ENCODE data around the gene WWP2.

WWP2 gene

DNA sequence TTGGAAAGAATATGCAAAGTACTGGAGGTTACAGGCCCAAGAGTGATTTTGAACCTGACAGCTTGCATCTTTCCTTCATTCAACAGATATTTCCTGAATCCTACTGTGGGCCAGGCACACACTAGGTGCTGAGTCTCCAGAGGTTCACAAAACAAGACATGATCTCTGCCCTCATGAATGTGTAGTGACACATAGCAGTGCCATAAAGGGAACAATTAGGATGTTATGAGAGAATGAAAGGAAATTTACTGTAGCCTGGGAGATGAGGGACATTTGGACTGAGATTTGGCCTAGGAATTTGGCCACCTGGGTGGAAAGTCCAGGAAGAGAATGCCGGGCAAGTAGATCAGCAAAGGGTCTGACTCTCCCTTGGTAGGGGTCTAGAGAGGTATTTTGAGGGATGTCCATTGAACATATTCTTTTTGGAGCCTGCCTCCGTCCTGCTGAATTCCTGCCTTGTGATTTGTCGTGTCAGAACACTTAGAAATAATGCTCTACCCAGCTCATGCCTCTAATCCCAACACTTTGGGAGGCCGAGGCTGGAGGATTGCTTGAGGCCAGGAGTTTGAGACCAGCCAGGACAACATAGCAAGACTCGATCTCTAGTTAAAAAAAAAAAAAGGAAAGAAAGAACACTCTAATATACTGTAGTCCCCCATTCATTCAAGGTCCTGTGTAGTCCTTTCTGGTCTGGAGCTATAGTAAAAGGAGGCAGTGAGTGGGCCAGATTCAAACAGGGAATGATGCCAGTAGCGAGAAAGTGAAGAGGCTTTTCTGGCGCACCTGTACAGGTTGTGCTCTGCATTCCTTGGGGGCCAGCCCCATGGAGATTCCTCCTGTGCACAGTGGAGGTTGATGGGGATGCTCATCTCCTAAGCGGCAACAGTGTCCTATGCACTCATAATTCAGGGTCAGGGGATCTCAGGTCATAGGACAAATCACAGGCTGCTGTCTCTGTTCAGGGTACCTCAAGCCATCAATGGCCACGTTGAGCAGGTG is 98.4 kb downstream of the WWP2 start:
- DNase-seq = no peak

DNA sequence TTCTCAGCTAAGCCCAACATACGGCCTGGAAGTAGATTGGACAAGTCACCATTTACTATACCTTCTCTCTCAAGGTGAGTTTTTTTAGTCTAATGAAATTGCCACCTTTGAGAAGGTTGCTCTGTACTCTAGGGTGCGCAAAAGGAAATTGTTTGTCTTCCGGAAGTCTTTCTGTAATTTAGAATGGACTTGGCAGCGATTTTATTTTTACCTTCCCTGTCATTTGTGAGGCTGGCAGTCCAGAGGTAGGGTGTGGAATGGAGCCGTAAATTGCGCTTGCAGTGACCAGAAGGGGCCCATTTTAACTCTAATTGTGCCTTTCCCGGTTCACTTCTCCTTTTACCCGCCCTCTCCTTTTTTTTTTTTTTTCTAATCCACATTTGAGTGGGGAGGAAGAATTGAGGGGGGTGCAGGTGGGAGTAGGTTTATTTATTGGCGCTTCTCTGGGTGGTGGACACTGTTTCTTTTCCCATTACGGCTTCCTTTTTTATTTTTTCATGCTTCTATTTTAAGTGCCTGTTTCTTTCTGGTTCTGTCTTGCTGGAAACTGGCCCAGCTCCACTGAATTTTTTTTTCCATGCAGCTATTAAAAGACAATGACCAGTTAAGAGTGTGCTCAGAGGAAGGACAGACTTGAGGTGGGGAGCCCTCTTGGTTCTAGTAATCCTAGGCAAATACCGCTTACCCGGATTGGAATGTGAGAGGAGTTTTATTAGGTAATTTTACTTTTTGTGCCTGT is 99.3 kb downstream of the WWP2 start:
- DNase-seq = no peak

DNA sequence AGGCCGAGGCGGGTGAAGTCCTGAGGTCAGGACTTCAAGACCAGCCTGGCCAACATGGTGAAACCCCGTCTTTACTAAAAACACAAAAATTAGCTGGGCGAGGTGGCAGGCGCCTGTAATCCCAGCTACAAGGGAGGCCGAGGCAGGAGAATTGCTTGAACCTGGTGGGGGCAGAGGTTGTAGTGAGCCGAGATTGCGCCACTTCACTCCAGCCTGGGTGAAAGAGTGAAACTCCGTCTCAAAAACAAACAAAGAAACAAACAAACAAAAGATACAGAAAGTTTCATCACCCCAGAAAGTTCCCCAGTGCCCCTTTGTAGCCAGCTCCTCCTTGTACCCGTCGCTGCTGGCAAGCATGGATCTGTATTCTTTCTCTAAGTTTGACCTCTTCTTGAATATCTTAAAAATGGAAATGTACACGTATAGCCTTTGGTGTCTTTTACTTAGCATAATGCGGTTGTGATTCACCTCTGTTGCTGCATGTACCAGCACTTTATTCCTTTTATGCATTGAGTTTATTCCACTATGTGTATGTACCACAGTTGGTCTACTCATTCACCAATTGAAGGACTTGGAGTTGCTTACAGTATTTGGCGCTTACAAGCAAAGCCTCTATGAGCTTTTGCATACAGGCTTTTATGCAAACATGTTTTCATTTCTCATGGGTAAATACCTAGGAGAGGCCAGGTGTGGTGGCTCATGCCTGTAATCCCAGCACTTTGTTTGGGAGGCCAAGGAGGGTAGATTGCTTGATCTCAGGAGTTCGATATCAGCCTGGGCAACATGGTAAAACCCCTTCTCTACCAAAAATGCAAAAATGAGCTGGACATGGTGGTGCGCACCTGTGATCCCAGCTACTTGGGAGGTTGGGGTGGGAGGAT is 101.5 kb downstream of the WWP2 start:
- DNase-seq = no peak

DNA sequence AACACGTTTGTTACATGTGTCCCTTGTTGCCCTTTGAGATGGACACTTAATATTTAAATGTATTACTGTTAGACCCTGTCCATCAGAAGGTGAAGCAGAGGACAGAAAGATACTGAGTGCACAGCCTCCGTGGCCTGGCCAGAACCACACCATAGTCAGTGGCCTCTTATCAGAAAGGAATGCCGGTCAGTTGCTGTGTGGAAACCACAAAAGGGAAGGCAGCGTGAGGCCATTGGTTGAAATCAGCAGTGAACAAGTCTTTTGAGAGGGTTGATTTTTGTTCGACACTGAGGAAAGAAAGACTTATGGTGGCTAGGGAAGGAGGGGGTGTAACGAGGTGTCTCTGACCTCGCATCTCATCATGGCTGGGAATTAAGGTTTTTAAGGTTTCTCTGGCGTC is 103.6 kb downstream of the WWP2 start:
- no peak for DNase-seq

DNA sequence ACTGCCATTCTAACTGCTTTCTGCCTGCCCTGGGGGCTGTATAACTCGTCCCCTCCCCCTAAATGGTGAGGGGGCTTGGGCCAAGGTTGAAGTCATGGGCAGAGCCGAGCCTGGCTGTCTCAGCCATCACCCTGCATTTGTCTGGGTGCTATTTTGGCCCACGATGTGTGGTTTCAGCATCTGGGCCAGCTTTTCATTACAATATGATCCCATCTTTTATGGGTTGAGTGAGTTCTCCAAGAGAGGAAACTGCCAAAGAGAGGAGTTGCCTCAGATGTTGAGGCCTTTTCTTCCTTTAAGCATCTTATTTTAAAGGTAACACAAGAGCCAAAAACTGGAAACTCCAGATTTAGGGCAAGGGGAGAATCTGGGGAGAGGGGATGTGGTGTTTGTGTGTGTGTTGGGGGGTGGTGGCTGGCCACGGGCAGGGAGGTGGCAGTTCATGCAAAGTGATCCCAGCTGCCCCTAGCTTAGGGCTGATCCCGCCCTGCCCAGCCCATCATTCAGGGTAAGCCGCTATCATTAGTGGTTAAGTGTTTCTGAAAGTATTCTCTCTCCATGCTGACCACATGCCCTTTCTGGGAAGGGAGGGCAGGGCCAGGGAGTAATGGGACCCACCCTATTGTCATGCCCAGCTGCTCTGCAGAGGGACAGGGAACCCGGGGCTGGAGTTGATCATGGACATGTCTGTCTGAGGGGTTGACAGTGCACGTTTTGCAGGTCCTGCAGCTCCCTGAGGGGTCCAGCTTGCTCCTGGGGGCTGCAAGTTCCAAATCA is 105.8 kb downstream of the WWP2 start:
- no peak for DNase-seq

DNA sequence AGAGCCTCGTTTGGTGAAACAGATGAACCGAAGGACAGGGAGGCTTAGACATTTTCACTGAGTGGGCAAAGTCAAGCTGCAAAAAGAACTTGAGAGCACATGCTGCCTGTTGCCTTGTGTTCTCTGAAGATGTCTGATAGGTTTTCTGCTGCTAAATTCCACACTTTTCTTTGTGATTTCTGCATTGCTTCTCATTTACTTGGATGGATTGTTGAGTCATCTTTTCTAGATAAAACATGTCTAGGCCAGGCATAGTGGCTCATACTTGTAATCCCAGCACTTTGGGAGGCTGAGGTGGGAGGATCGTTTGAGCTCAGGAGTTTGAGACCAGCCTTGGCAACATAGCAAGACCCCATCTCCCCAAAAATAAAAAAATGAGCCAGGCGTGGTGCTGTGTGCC is 108.6 kb downstream of the WWP2 start:
- DNase-seq = no peak

DNA sequence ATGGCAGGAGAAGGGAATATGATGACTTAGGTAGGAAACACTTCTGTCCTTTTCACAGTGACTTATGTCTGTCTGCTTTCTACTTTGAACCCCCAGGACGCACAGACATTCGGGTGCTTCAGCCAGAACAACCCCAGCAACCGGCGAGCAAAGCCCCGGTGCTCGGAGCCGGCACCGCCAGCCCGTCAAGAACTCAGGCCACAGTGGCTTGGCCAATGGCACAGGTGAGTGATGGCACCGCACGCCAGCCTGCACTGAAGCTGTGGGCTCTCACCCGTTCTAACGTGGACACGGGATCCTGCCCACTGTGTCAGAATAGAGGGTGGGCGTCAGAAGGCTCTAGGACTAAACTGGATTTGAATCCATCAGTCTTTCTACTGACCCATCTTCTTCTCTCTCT is 109.6 kb downstream of the WWP2 start:
- DNase-seq = no peak

DNA sequence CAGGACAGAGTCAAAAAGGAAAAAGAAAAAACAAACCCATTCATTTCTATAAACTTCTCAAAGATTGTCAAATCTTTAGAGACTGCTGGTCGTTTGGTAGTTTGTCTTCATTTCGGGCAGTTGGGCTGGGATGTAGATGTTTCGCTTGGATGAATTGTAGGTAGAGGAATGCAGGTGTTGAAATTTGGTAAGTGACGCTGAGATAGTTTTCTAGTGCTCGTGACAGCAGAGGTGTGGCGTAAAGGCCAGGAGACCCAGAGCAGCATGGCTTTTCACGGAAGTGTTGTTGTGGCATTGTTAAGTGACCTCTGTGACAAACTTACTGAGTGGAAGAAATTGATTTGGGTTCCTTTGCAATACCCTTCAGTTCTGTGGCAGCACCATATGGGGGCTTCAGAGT is 110.8 kb downstream of the WWP2 start:
- no peak for DNase-seq

DNA sequence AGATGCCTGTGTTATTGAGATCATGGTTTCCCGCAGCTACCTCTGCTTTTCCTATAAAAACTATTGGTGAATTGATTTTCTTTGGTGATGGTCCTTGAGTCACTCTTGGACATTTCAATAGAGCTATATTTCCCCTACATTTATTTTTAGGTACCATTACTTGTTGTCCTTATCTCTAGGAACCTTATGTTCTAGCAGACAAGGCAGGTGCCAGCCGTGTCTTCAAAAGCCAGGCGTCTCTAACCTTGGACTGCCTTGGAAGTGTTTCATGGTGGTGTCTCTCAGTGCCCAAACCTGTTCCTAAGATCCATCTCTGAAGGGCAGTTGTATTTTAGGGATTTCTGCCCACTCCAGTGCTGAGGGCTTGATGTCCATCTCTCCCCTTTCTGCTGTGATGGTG is 111.7 kb downstream of the WWP2 start:
- no peak for DNase-seq

DNA sequence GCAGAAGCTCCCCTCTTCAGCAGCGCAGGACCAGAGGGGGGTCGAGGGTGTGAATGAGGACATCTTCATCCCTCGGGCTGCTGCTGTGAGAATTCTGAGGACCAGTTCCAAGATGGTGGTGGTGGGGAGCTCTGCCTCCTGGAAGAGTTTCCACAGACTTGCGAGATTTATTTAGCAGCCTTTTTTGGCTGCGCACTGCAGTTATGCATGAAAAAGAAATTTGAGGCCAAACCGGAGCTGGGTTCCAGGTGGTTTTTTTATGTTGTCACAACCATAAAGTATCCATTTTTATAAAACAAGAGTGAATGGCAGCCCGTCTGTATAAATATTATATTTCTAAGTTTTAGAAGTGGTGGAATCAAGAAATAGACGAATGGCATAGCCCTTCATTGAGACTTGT is 112.1 kb downstream of the WWP2 start:
- DNase-seq = no peak

DNA sequence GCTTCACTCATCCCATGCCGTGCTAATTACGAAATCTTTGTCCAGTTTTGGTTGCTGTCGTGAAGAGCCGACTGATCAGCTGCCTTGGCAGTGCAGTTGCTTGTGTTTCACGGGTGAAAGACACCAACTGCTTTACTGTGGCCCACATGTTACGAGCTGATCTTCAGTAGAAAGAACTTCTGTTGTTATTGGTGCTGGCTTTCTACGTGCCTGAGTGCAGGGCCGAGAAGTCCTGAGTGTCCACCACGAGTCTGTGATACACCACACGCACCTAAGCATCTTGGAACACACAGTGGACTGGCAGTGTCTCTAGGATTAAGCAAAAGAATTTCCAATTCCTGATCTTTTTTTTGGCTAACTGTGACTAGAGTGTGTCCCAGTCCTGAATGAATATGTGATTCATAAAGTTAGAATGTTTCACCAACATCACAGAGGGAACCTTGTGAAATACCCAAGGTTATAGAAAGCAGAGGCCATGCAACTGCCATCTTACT is 118.6 kb downstream of the WWP2 start:
- no peak for DNase-seq

DNA sequence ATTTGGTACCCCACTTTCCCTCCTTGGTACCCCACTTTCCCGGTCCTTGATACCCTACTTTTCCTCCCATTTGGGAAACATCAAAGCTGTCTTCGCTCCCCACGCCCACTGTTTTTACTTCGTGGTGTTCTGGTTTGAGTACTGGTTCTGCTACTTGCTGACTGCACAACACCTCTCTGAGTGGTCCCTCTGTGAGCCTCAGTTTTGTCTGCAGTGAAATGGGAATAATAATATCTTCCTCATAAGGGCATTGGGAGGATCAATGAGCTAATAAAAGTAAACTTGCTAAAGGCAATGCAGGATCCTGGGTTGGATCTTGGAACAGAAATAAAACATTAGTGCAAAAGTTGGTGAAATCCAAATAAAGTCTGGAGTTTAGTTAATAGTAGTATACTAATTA is 119.0 kb downstream of the WWP2 start:
- no peak for DNase-seq

DNA sequence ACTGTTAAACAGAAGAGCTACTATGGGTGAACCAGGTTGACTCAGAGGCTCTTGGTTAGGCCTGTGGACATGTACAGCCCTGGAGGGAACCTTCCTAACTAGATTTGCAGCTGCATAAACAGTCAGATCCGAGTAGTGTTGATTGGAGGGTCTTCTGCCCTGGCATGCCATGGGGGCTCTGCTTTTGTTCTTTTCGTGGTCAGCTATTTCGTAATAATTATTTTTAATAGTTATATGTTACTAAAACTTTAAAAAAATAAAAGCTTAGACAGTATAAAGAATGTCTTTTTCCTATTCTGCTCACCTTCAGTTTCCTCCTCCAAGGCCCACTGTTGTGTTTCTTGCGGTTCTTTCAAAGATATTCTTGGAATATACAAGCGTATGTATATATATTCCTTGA is 121.6 kb downstream of the WWP2 start:
- no peak for DNase-seq

DNA sequence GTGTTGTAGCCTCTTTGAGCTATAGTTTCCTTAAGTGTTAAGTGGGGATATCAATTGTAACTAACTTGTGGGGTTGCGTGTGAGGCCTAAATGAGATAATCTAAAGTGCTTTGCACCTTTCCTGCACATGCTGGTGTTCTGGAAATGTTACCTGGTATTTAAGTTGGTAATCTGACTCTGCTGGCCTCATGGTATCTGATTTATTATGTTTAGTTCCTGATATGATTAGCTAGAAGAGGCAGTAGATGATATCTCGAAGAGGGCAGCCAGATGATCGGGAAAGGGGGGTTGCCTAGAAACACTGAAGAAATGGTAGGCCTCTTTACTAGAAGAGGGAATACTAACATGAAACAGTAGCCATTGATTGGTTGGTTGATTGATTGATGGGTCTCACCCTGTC is 123.6 kb downstream of the WWP2 start:
- DNase-seq = no peak

DNA sequence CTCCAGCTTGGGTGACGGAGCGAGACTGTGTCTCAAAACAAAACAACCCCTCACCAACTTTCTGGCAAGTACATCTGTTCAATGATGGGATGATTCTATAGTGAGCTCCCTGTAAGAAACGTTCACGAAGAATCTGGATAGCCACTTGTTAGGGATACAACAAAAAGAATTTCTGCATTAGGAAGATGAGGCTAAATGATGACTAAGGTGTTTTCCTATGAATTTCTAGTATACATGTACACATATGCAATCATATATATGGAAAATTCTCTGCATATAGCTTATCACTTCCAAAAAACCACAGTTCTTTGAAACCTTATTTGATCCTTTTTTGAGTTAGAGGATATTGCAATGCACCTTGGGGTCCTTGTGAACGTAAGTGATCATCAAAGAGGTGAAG is 124.6 kb downstream of the WWP2 start:
- no peak for DNase-seq

DNA sequence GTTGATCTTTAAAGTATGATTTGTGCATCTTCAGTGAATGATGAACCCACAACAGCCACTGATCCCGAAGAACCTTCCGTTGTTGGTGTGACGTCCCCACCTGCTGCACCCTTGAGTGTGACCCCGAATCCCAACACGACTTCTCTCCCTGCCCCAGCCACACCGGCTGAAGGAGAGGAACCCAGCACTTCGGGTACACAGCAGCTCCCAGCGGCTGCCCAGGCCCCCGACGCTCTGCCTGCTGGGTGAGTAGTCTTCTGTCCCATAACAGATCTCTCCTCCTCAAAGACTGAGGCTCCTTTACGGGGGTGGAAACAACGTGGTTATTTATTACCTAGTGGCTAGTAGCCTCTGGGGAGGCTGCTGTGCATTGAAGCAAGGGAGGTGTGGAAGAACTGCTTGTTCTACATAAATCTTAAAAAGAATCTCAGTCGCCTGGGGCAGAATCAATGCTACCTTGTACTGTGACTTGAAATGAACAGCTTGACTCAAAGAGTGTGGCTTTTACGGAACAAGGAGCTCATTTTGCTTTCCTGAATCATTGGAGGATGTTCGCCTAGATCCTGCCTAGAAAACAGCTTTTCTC is 126.0 kb downstream of the WWP2 start:
- DNase-seq = no peak

DNA sequence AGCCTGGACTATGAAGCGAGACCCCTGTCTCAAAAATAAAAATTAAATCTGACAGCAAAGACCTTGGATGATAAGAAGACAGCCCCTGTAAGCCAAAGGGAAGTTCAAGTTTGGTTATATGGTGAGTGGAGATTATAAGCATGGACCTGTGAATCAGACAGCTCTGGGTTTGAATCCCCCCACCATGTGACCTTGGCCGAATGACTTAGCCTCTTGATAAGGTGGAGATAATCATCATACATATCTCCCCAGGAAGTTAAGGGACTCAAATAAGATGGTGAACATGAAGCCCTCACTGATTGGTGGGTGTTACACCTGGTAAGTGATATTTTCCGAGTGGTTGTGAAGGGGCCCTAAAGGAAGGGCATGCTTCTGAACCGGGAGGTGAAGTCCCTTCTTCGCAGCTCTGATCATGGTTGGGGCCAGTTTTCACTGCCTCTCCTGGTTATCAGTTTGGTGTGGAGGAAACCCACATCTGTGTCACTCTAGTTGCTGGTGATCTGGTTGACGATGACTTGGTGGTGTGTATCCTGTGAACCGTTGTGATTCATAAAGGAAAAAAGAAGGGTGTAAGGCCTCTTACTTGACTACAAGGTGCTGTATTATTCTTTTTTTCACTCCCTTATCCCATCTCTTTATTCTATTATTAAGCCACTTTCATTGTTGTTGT is 127.3 kb downstream of the WWP2 start:
- no peak for DNase-seq

DNA sequence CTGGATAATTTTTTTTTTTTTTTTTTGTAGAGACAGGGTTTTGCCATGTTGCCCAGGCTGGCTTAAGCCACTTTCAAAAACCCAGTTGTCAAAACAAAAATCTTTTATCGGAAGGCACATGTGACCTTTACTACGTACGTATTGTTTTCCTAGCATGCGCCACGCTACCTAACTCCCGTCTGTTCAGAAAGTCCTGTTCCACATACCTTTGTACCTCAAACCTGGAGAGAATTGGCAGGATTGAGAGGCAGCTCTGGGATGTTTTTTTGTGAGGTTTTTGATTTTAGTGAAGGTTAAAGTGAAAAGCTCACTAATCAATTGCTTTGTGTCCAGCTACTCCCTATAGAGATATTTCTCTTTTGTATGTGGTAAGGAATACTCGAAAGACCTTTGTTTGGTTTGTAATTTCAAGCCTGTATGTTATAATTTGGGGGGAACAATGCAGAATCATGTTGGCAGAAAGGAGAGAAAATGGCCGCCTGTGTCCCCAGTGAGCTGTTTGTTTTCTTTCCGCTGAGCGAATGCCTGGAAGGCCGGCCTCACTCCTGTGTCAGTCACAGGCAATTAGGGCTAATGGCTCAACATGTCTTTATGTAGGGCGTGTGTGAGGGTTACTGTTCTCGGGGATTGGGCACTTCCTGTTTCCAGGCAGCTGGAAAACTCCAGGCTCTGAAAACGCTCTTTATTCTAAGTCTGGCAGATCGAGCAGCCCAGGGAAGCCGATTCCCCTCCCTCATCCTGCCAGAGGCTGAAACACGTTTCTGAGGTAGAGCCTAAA is 128.2 kb downstream of the WWP2 start:
- no peak for DNase-seq

DNA sequence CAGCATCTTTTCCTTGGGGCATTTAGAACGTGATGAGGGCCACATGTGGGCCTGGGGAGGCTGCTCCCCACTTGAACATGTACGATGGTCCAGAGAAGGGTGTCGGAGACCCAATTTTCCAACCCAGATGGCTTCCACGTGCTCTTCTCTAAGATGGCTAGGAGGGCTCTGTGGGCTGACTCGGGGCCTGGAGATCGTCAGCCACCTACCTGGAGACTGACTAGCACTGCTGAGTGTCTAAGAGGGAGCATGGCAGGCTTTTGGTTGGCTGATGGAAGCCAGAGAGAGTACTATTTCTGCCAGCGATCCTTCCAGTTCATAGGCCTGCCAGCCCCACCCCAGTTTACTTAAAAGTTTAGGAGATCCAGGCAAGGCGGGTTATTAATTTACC is 128.8 kb downstream of the WWP2 start:
- DNase-seq = no peak

DNA sequence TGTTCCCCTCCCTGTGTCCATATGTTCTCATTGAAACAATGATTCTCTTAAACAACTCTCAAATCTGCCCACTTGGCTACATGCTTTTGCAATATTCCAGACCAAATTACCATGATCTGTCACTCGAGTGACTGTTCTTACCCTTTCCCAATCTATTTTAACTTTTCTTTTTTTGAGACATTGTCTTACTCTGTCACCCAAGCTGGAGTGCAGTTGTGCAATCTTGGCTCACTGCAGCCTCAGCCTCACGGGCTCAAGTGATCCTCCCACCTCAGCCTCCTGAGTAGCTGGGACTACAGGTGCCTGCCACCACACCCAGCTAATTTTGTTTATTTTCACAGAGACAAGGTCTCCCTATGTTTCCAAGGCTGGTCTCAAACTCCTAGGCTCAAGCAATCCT is 130.2 kb downstream of the WWP2 start:
- no peak for DNase-seq
